CD14-positive monocyte (primary cell): Measurements from ENCODE around the gene BEX3. TPM values are rescaled to one million over a fixed set of nuclear protein-coding genes. Genes with fewer than 3 reads are reported as not detected.

Source experiments
- DNase-seq, 3 donors: peaks; one replicate each; pipeline ENCODE4 v3.0.0-alpha.2; 2011 to 2022
- H2AFZ ChIP-seq: 2 replicates; pipeline ENCODE4 v1.6.0; 2012; ENCODE audit warnings: mild to moderate bottlenecking, low read depth, low read length, inconsistent platforms; ENCODE audit not compliant: insufficient read depth, poor library complexity, severe bottlenecking
- H3K27ac ChIP-seq, 2 donors: 1 replicate in 1 of 2; 2 replicates in 1 of 2; pipeline ENCODE4 v1.5.1; 2012 to 2013; ENCODE audit warnings: low read length in 2 of 2, control low read depth in 1 of 2, inconsistent platforms in 1 of 2, low read depth in 1 of 2, mild to moderate bottlenecking in 1 of 2
- H3K27me3 ChIP-seq, 2 donors: one replicate each; pipeline versions ENCODE4 v1.6.0 to v1.6.1; 2011 to 2013; ENCODE audit warnings: low read length in 2 of 2; ENCODE audit not compliant: control insufficient read depth in 2 of 2, insufficient read depth in 2 of 2
- H3K36me3 ChIP-seq, 2 donors: replicated peaks in 1 of 2; 1 replicate in 1 of 2; 2 replicates in 1 of 2; pipeline versions ENCODE4 v1.5.1 to v1.6.1; 2012 to 2013; ENCODE audit warnings: low read length in 2 of 2, control low read depth in 1 of 2, inconsistent platforms in 1 of 2, mild to moderate bottlenecking in 1 of 2; ENCODE audit not compliant: insufficient read depth in 2 of 2, control insufficient read depth in 1 of 2
- H3K4me1 ChIP-seq, 2 donors: 1 replicate in 1 of 2; 2 replicates in 1 of 2; pipeline versions ENCODE4 v1.5.1 to v1.6.1; 2012 to 2013; ENCODE audit warnings: low read length in 2 of 2, control low read depth in 1 of 2, inconsistent platforms in 1 of 2, mild to moderate bottlenecking in 1 of 2, moderate library complexity in 1 of 2; ENCODE audit not compliant: insufficient read depth in 2 of 2, control insufficient read depth in 1 of 2
- H3K4me2 ChIP-seq: replicated peaks from 2 replicates; pipeline ENCODE3; 2012; ENCODE audit warnings: low read length, moderate library complexity, mild to moderate bottlenecking; ENCODE audit not compliant: poor library complexity, severe bottlenecking; ENCODE audit errors: extremely low read depth
- H3K4me3 ChIP-seq, 3 experiments: fragments of 200-600 bp in 1 of 3; sonication (generic) in 1 of 3; replicated peaks in 1 of 3; 1 replicate in 2 of 3; 2 replicates in 1 of 3; pipeline ENCODE4 v1.5.1; 2011 to 2013; ENCODE audit warnings: low read length in 3 of 3, mild to moderate bottlenecking in 3 of 3, control low read depth in 2 of 3, low read depth in 2 of 3, inconsistent platforms in 1 of 3, moderate library complexity in 1 of 3
- H3K79me2 ChIP-seq: 2 replicates; pipeline ENCODE4 v1.6.0; 2012; ENCODE audit warnings: mild to moderate bottlenecking, control low read depth, inconsistent platforms, low read length, moderate library complexity; ENCODE audit not compliant: insufficient read depth
- H3K9ac ChIP-seq: 2 replicates; pipeline ENCODE4 v1.6.0; 2017; ENCODE audit warnings: low read length, mild to moderate bottlenecking; ENCODE audit not compliant: insufficient read depth, poor library complexity, severe bottlenecking
- H3K9me3 ChIP-seq, 2 donors: replicated peaks in 1 of 2; 1 replicate in 1 of 2; 2 replicates in 1 of 2; pipeline versions ENCODE4 v1.5.1 to v1.6.1; 2012 to 2013; ENCODE audit warnings: low read length in 2 of 2, control low read depth in 1 of 2; ENCODE audit not compliant: control insufficient read depth in 1 of 2, insufficient read depth in 1 of 2
- H4K20me1 ChIP-seq: 2 replicates; pipeline ENCODE4 v1.6.0; 2012; ENCODE audit warnings: mild to moderate bottlenecking, low read length, control low read depth, moderate library complexity; ENCODE audit not compliant: insufficient read depth
- H3K27ac Mint-ChIP-seq, 7 donors: one replicate each; pipeline ENCODE4 v1.8.0; 2020; ENCODE audit warnings: mild to moderate bottlenecking in 7 of 7, mixed read lengths in 7 of 7, moderate library complexity in 6 of 7, inconsistent platforms in 2 of 7
- H3K27me3 Mint-ChIP-seq, 3 donors: one replicate each; pipeline ENCODE4 v1.8.0; 2021 to 2022; ENCODE audit warnings: low read depth in 3 of 3, mild to moderate bottlenecking in 3 of 3, mixed read lengths in 3 of 3, moderate library complexity in 3 of 3, inconsistent platforms in 1 of 3
- H3K36me3 Mint-ChIP-seq, 2 donors: one replicate each; pipeline ENCODE4 v1.8.0; 2020; ENCODE audit warnings: mixed read lengths in 2 of 2, inconsistent platforms in 1 of 2, mild to moderate bottlenecking in 1 of 2
- H3K4me1 Mint-ChIP-seq: one replicate; pipeline ENCODE4 v1.8.0; 2020; ENCODE audit warnings: mild to moderate bottlenecking, mixed read lengths
- H3K4me3 Mint-ChIP-seq, 2 donors: one replicate each; pipeline ENCODE4 v1.8.0; 2020; ENCODE audit warnings: mild to moderate bottlenecking in 2 of 2, mixed read lengths in 2 of 2, moderate library complexity in 1 of 2
- H3K9me3 Mint-ChIP-seq, 7 donors: one replicate each; pipeline ENCODE4 v1.8.0; 2020 to 2022; ENCODE audit warnings: mixed read lengths in 7 of 7, mild to moderate bottlenecking in 6 of 7, moderate library complexity in 6 of 7, inconsistent platforms in 2 of 7
- WGBS: methylation state at CpG from one replicate; pipeline ENCODE4 v1.1.5; 2013; ENCODE audit warnings: missing lambda C conversion rate; ENCODE audit not compliant: insufficient coverage; 5-methylcytosine and 5-hydroxymethylcytosine counted together
- intact Hi-C, 2 donors: fragments of 100-400 bp; cut with micrococcal nuclease; formaldehyde crosslinking; loops; one replicate each; pipeline versions ENCODE4 v1.15.0 to v1.15.1; 2023
- polyA plus RNA-seq, 3 donors: library from polyadenylated mRNA; depleted of rRNA in 1 of 3; unstranded in 2 of 3; stranded (reverse) in 1 of 3; fragments of 300-500 nt in 2 of 3; fragments of >200 nt in 1 of 3; fragmentation: Illumina TruSeq in 2 of 3; gene quantifications; 1 replicate in 2 of 3; 2 replicates in 1 of 3; pipeline ENCODE4 v1.2.3, GENCODE V29; 2012 to 2021
- TF ChIP-seq, protein P1 (sequence below): fragments of 200-600 bp; IDR thresholded peaks from one replicate; pipeline ENCODE4 v1.8.0; 2022; ENCODE audit warnings: antibody characterized with exemption, mild to moderate bottlenecking

BEX3 gene
- polyA plus RNA-seq, 3 donors: 0.49 to 2.7 (median 2.0) TPM

DNA sequence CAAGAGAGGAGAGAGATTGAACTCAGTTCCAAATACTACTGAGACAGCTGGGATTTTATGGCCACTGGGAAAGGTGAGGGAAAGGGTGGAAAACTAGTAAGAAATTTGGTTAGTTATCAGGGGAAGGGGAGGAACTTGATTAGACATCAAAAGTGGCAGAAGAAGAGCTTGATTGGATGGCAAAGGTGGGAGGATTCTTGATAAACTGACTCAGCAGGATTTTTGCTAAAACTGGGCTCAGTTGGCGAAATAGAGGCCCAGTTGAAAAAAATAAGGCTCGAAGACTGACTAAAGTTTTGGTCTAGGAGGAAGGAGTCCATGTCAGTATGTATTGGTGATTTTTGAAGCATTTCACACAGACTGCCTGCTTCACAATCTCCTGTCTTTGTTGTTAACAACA is 10.0 kb downstream of the BEX3 start:
- intact Hi-C loops: no loop called here
- Histone ChIP-seq H3K79me2 (no peaks in the 10 kb centered on the region), H3K27me3 (no peaks in the 10 kb centered on the region), H2AFZ (no peak overlapping the region), H3K9me3 (no peaks in the 10 kb centered on the region), H3K27ac (no peak overlapping the region), H3K4me2 (no peak overlapping the region), H4K20me1 (no peaks in the 10 kb centered on the region), H3K36me3 (no peaks in the 10 kb centered on the region), H3K9ac (no peak overlapping the region), H3K4me1 (no peaks in the 10 kb centered on the region), H3K4me3 (no peak overlapping the region)
- Mint-ChIP-seq H3K4me3 (no peak overlapping the region), H3K4me1 (no peaks in the 10 kb centered on the region), H3K36me3 (no peaks in the 10 kb centered on the region), H3K9me3 (peaks cover 0 to 2% (median 0%) of the 10 kb centered on the region in 7 donors), H3K27ac (no peak overlapping the region), H3K27me3 (peaks cover 2 to 16% (median 10%) of the 10 kb centered on the region in 3 donors)
- TF ChIP-seq, protein P1, sequence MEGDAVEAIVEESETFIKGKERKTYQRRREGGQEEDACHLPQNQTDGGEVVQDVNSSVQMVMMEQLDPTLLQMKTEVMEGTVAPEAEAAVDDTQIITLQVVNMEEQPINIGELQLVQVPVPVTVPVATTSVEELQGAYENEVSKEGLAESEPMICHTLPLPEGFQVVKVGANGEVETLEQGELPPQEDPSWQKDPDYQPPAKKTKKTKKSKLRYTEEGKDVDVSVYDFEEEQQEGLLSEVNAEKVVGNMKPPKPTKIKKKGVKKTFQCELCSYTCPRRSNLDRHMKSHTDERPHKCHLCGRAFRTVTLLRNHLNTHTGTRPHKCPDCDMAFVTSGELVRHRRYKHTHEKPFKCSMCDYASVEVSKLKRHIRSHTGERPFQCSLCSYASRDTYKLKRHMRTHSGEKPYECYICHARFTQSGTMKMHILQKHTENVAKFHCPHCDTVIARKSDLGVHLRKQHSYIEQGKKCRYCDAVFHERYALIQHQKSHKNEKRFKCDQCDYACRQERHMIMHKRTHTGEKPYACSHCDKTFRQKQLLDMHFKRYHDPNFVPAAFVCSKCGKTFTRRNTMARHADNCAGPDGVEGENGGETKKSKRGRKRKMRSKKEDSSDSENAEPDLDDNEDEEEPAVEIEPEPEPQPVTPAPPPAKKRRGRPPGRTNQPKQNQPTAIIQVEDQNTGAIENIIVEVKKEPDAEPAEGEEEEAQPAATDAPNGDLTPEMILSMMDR: no peak
- no CpG with 5 or more reads among the region's 2 CpGs for WGBS
- no peak for DNase-seq

DNA sequence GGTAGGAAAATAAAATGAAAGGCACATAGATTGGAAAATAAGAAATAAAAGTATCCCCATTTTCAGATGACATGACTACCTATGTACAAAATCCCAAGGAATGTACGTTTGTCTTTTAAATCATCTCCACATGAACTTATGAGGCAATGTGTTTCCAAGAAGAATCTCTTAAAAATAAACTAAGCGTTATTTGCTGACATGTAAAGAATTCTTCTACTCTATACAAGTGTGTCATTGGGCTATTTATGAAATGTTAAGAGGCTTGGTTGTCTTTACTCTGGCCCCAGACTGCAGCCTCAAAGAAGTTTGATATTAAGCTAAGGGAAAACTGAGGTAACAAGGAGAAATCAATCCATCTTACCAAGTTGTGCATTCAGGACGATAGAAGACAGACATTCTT is 17.1 kb downstream of the BEX3 start:
- Histone ChIP-seq H3K4me1 (peaks cover 6 to 7% of the 10 kb centered on the region in 2 donors), H3K27me3 (no peaks in the 10 kb centered on the region), H3K4me2 (no peak overlapping the region), H3K9ac (no peak overlapping the region), H3K4me3 (no peak overlapping the region), H3K79me2 (no peaks in the 10 kb centered on the region), H3K36me3 (no peaks in the 10 kb centered on the region), H3K27ac (no peak overlapping the region), H2AFZ (no peak overlapping the region), H3K9me3 (no peaks in the 10 kb centered on the region), H4K20me1 (no peaks in the 10 kb centered on the region)
- peaks cover 0 to 5% (median 0%) of the 10 kb centered on the region in 7 donors for H3K9me3 Mint-ChIP-seq
- intact Hi-C loops: no loop called here
- H3K4me3 Mint-ChIP-seq: no peak overlapping the region
- DNase-seq: no peak
- no peaks in the 10 kb centered on the region for H3K36me3 Mint-ChIP-seq
- TF ChIP-seq, protein P1: no peak
- H3K27ac Mint-ChIP-seq: no peak overlapping the region
- H3K4me1 Mint-ChIP-seq: peaks cover 8% of the 10 kb centered on the region
- H3K27me3 Mint-ChIP-seq: peaks cover 2 to 13% (median 10%) of the 10 kb centered on the region in 3 donors
- WGBS: no CpG with 5 or more reads among the region's 3 CpGs
